A549 (cell line): ENCODE measurements around the gene UBTD1.

Experiments
- CTCF ChIP-seq: fragments of >200 bp; sonication (Bioruptor Twin); formaldehyde crosslinking; IDR thresholded peaks from 3 replicates; pipeline ENCODE4 v1.5.1; 2016
- GATA3 ChIP-seq: IDR thresholded peaks from 2 replicates; pipeline ENCODE4 v1.6.1; 2012; ENCODE audit warnings: borderline replicate concordance
- POLR2A ChIP-seq: IDR thresholded peaks from 2 replicates; pipeline ENCODE4 v1.6.1; 2012; ENCODE audit warnings: mild to moderate bottlenecking, low read length

GRCh38 chr10:97522071-97522470 lies 23.3 kb downstream of the UBTD1 start:
- TF ChIP-seq GATA3: no peak
- TF ChIP-seq POLR2A: no peak
- TF ChIP-seq CTCF: no peak
